ENCODE data around the gene PRUNE2. TPM values are rescaled to one million over a fixed set of nuclear protein-coding genes. Genes with fewer than 3 reads are reported as not detected.

The PRUNE2 gene
- total and polyA plus RNA-seq, 2 of the 8 experiments (the other 6 are each of a cell fraction or from before 2014, with no cell fraction given), result 5.5 to 13.3 TPM

DNA sequence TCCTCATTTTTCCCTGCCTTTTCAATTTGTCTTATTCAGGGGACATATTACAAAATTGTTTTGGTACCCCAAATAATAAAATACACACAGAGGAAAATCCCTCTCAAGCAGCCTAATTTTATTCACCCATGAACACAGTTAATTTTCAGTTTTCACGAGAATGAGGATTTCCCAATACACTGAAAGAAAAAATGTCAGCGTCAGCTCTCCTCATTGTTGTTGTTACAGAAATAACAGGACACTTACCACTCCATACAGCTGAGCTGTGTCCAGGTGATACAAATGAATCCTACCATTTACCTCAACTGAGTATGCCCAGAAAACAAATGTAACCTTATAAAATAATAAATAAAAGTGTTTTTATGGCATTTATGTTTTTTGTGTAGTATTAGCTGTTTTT, 286.3 kb downstream of the PRUNE2 start:
- Histone ChIP-seq H2BK120ac (replicated peaks; ENCODE audit: low read depth, low read length) (no peak overlapping the region), H3K18ac (ENCODE audit: extremely low read depth, low read length) (no peak overlapping the region), H3K27ac (ENCODE audit: low read depth, low read length) (no peak overlapping the region), H3K56ac (replicated peaks; ENCODE audit: insufficient read length, low read depth, low read length) (no peak overlapping the region), H3K27me3 (replicated peaks in 1 of 4; ENCODE audit: control insufficient read depth in 3 of 4, extremely low read depth in 1 of 4, insufficient read depth in 3 of 4, low read length in 3 of 4) (no peaks in the 10 kb centered on the region), H2BK20ac (ENCODE audit: low read length) (no peak overlapping the region), H3K4me2 (ENCODE audit: insufficient read depth in 1 of 2, low read depth in 2 of 2, low read length in 2 of 2) (no peak overlapping the region), H3K9ac (replicated peaks in 1 of 4; ENCODE audit: extremely low read depth in 1 of 4, low read depth in 3 of 4, low read length in 3 of 4) (no peak overlapping the region), H3K23ac (ENCODE audit: insufficient read length) (no peak overlapping the region), H3K14ac (ENCODE audit: insufficient read length) (no peak overlapping the region), H4K20me1 (replicated peaks in 1 of 2; ENCODE audit: control insufficient read depth in 1 of 2, insufficient read depth in 2 of 2, low read length in 2 of 2) (no peaks in the 10 kb centered on the region), H2BK5ac (ENCODE audit: low read depth, low read length) (no peak overlapping the region), H3K4me1 (replicated peaks in 1 of 4; ENCODE audit: control insufficient read depth in 3 of 4, insufficient read depth in 4 of 4, low read length in 3 of 4) (peaks cover 0 to 5% (median 2%) of the 10 kb centered on the region in 4 experiments; a peak in 3 of 7 replicates), H4K8ac (ENCODE audit: extremely low read depth, insufficient read depth, low read length) (no peak overlapping the region), H3K4me3 (ENCODE audit: extremely low read depth in 1 of 4, insufficient read depth in 2 of 4, low read depth in 3 of 4, low read length in 4 of 4) (no peak overlapping the region), H3K36me3 (ENCODE audit: control insufficient read depth in 2 of 4, insufficient read depth in 4 of 4, low read length in 3 of 4) (no peaks in the 10 kb centered on the region; a peak in 1 of 8 replicates), H3K79me1 (ENCODE audit: low read depth, low read length) (no peaks in the 10 kb centered on the region), H4K5ac (ENCODE audit: insufficient read length, low read depth, low read length) (no peak overlapping the region), H2BK15ac (ENCODE audit: low read length) (no peak overlapping the region), H2AK5ac (ENCODE audit: low read depth, low read length) (no peak overlapping the region), H3K9me3 (ENCODE audit: insufficient read depth in 2 of 2, low read depth in 1 of 2, low read length in 1 of 2) (no peaks in the 10 kb centered on the region), H3K23me2 (ENCODE audit: low read depth, low read length) (no peaks in the 10 kb centered on the region), H4K91ac (replicated peaks; ENCODE audit: insufficient read length, low read length) (no peak overlapping the region), H2AFZ (ENCODE audit: low read length) (no peak overlapping the region), H3K4ac (replicated peaks; ENCODE audit: insufficient read length, low read depth, low read length) (no peak overlapping the region), H3K79me2 (ENCODE audit: control insufficient read depth in 1 of 2, insufficient read depth in 2 of 2, low read length in 2 of 2) (no peaks in the 10 kb centered on the region), H2BK12ac (ENCODE audit: low read depth, low read length) (no peak overlapping the region)
- FAIRE-seq (no peak), DNase-seq (ENCODE audit: low read depth in 1 of 2, low spot score in 2 of 2) (no peak)
- TF ChIP-seq SP4 (IDR thresholded peaks at IDR 0.05; ENCODE audit: low read length), result no peak
- TF ChIP-seq ATF3 (IDR thresholded peaks at IDR 0.05; ENCODE audit: insufficient read depth, low read depth, low read length), result no peak
- TF ChIP-seq CHD1 (IDR thresholded peaks at IDR 0.05; ENCODE audit: low read depth, low read length), result no peak
- TF ChIP-seq EP300 (IDR thresholded peaks at IDR 0.05; ENCODE audit: borderline replicate concordance in 1 of 2, low read depth in 2 of 2, low read length in 2 of 2), result no peak
- no peak for TF ChIP-seq CHD2 (IDR thresholded peaks at IDR 0.05; ENCODE audit: low read length)
- TF ChIP-seq RAD21 (IDR thresholded peaks at IDR 0.05 in 1 of 2, conservative IDR thresholded peaks at IDR 0.05 in 1 of 2; ENCODE audit: low read depth in 2 of 2, low read length in 2 of 2), result no peak
- ChIA-PET POLR2A (ENCODE audit: partially characterized antibody) (no interaction called here), CTCF (ENCODE audit: partially characterized antibody) (interaction anchor here (0.9 to 1.5 kb wide), 5 partner anchors 10 to 337 kb away, joined by 3 read pairs; no protein-coding TSS in a partner anchor)
- WGBS, 2 experiments (ENCODE audit: extremely low coverage in 1 of 2, insufficient coverage in 1 of 2, insufficient read length in 1 of 2, insufficient replicate concordance in 2 of 2, low coverage in 1 of 2, low lambda C conversion rate in 2 of 2, missing lambda C conversion rate in 1 of 2), result 49% methylated on average over 2 of the region's 2 CpGs; no CpG with 5 or more reads in 1 of the 2 experiments

Measured in H1 (cell line).